CD8-positive, alpha-beta memory T cell (primary cell): ENCODE results near the gene FNDC5. TPM values are rescaled to one million over a fixed set of nuclear protein-coding genes. Genes with fewer than 3 reads are reported as not detected.
A peak's percentile ranks its signal among the peaks of the same experiment; 100 is the strongest.

Source experiments
- CTCF ChIA-PET: fragments of 350-600 bp; sonication (Branson Sonifier 250); formaldehyde crosslinking; loops from one replicate; lab custom pipeline; 2021; ENCODE audit warnings: antibody characterized with exemption; lab: Charles Lee
- POLR2A ChIA-PET: fragments of 350-600 bp; sonication (Branson Sonifier 250); formaldehyde crosslinking; loops from one replicate; lab custom pipeline; 2021; ENCODE audit warnings: antibody characterized with exemption; lab: Charles Lee
- DNase-seq, 5 donors: peaks; one replicate each; pipeline versions ENCODE4 v3.0.0 to v3.0.0-alpha.2; 2020 to 2022; ENCODE audit warnings: mixed read lengths in 1 of 5
- H3K27ac ChIP-seq: one replicate; pipeline ENCODE4 v1.7.0; 2013; ENCODE audit warnings: low read depth, mild to moderate bottlenecking, low read length, moderate library complexity
- H3K27me3 ChIP-seq: 2 replicates; pipeline ENCODE4 v1.7.0; 2013; ENCODE audit warnings: low read length, mild to moderate bottlenecking; ENCODE audit not compliant: insufficient read depth, poor library complexity, severe bottlenecking
- H3K36me3 ChIP-seq: 2 replicates; pipeline ENCODE4 v1.7.0; 2013; ENCODE audit warnings: mild to moderate bottlenecking, low read length, moderate library complexity; ENCODE audit not compliant: insufficient read depth
- H3K4me1 ChIP-seq: 2 replicates; pipeline ENCODE4 v1.7.0; 2013; ENCODE audit warnings: mild to moderate bottlenecking, low read length, moderate library complexity; ENCODE audit not compliant: insufficient read depth
- H3K4me3 ChIP-seq: 2 replicates; pipeline ENCODE4 v1.7.0; 2013; ENCODE audit warnings: mild to moderate bottlenecking, low read length
- H3K9me3 ChIP-seq: 2 replicates; pipeline ENCODE4 v1.7.0; 2013; ENCODE audit warnings: mild to moderate bottlenecking, low read length
- H3K27ac Mint-ChIP-seq, 8 donors: one replicate each; pipeline ENCODE4 v1.8.0; 2020 to 2021; ENCODE audit warnings: mixed read lengths in 8 of 8, mild to moderate bottlenecking in 6 of 8, inconsistent platforms in 3 of 8, moderate library complexity in 3 of 8
- H3K27me3 Mint-ChIP-seq, 2 donors: one replicate each; pipeline ENCODE4 v1.8.0; 2020 to 2021; ENCODE audit warnings: mixed read lengths in 2 of 2, mild to moderate bottlenecking in 1 of 2, moderate library complexity in 1 of 2
- H3K36me3 Mint-ChIP-seq, 3 donors: one replicate each; pipeline ENCODE4 v1.8.0; 2020 to 2021; ENCODE audit warnings: mixed read lengths in 3 of 3, inconsistent platforms in 1 of 3, mild to moderate bottlenecking in 1 of 3
- H3K4me1 Mint-ChIP-seq, 3 donors: one replicate each; pipeline ENCODE4 v1.8.0; 2020 to 2021; ENCODE audit warnings: mixed read lengths in 3 of 3, inconsistent platforms in 1 of 3, mild to moderate bottlenecking in 1 of 3
- H3K4me3 Mint-ChIP-seq, 7 donors: one replicate each; pipeline ENCODE4 v1.8.0; 2020 to 2021; ENCODE audit warnings: mixed read lengths in 7 of 7, mild to moderate bottlenecking in 6 of 7, moderate library complexity in 4 of 7, inconsistent platforms in 2 of 7
- H3K9me3 Mint-ChIP-seq, 5 donors: one replicate each; pipeline ENCODE4 v1.8.0; 2020 to 2022; ENCODE audit warnings: mixed read lengths in 5 of 5, mild to moderate bottlenecking in 3 of 5, moderate library complexity in 2 of 5, inconsistent platforms in 1 of 5
- polyA plus RNA-seq: library from polyadenylated mRNA; unstranded; fragments of 300-500 nt; fragmentation: Illumina TruSeq; gene quantifications from one replicate; pipeline ENCODE4 v1.2.3, GENCODE V29; 2021
- total RNA-seq, 2 experiments: library from RNA; stranded (reverse); gene quantifications; one replicate each; pipeline ENCODE4 v1.2.3, GENCODE V29; 2021

Gene FNDC5
- total and polyA plus RNA-seq, 3 experiments from 2014 or later, result 0.77 TPM; not detected in 2

DNA sequence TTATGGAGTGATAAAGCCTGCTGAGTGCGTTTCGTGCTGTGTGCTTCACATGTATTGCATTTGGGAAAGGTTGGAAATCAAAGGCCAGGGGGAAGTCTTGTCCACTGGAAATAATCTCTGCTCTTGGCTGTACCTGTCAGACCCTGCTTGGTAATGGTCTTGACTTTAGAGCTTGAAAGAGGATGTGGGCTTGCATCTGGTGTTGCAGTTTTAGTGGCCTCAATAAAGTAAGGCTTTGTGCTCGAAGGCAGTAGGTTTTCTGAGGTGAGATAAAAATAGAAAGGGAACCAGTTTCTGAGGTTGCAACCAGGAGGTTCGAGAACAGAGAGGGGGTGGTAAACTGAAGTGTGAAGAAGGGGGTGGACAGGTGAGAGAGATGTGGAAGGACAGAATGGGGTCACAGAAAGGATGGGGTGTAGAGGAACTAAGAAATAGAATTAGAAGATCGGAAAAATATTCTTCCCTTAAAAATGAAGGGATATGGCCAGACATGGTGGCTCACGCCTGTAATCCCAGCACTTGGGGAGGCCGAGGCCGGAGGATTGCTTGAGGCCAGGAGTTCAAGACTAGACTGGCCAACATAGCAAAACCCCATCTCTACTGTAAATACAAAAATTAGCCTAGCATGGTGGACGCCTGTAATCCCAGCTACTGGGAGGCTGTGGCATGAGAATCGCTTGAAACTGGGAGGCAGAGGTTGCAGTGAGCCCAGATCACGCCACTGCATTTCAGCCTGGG lies 51.7 kb downstream of the FNDC5 start:
- peak in 3 of 5 donors; percentile 16 to 59 (median 51) for DNase-seq
- Mint-ChIP-seq H3K9me3 (no peaks in the 10 kb centered on the region), H3K4me1 (peaks cover 59 to 76% (median 71%) of the 10 kb centered on the region in 3 donors), H3K36me3 (peaks cover 0 to 34% (median 1%) of the 10 kb centered on the region in 3 donors), H3K27ac (peak overlapping the region; percentile 66 to 98 (median 79)), H3K27me3 (no peaks in the 10 kb centered on the region), H3K4me3 (peak overlapping the region; percentile 91 to 99 (median 97))
- Histone ChIP-seq H3K4me3 (peak overlapping the region; percentile 98), H3K9me3 (no peaks in the 10 kb centered on the region), H3K4me1 (peaks cover 38% of the 10 kb centered on the region), H3K27me3 (no peaks in the 10 kb centered on the region), H3K27ac (peak overlapping the region; percentile 83), H3K36me3 (no peaks in the 10 kb centered on the region)
- CTCF ChIA-PET, result no interaction called here
- POLR2A ChIA-PET, result interaction anchor here (0.6 to 2.6 kb wide), 5 partner anchors 11 to 308 kb away, joined by 3 to 14 read pairs (median 4); partner anchors contain the start of genes RBBP4 and ZBTB8OS

DNA sequence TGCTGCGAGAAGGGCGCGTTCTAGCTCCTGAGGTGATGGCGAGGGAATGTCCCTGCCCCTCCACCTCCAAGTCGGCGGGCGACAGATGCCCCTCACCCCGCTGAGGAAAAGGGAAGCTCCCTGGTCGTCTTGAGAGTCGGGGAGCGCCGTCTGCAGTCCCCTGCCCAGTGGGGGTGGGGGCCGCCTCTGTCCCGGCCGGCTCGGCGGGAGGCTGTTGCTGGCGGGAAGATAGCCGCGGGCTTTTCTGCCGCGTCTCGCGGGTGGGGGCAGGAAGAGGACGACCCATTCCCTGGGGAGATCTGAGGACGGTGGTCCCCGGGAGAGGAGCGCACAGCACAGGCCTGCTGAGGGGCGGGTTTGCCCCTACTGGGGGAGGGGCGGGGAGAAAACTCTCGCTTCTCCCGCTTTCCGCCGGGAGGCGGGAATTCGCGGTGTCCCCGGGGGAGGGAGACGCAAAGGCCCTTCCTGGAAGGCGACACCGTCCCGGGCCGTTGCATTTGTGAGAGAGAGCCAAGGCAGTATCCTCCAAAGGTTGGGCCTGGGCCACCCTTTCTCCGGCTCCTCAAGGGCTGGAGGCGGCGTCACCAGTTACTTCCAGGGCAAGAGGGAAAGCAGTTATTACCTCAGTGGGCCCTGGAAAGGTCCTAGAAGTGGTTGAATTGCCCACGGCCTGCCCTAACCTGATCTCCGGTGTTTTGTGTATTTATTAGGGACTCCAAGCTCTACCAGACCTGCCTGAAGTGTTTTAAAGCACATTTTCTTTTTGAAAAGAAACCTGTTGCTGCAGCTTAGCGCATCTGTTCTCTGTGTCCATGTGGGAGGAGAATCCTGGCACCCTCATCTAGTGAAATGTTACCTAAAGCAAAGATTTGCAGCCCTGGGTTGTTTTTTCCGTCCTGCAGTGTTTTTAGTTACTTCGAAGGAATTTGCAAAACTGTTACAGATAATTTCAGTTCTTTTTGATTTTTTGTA lies 52.6 kb downstream of the FNDC5 start:
- Mint-ChIP-seq H3K27ac (peak overlapping the region; percentile 73 to 98 (median 92)), H3K9me3 (no peaks in the 10 kb centered on the region), H3K4me3 (peak overlapping the region; percentile 91 to 99 (median 97)), H3K4me1 (peaks cover 63 to 76% (median 73%) of the 10 kb centered on the region in 3 donors), H3K36me3 (peaks cover 0 to 39% (median 6%) of the 10 kb centered on the region in 3 donors), H3K27me3 (no peaks in the 10 kb centered on the region)
- H3K9me3 ChIP-seq, result no peaks in the 10 kb centered on the region
- CTCF ChIA-PET, result interaction anchor here (1.6 kb wide), 1 partner anchor 45 kb away, joined by 5 read pairs; no protein-coding TSS in a partner anchor
- DNase-seq, result peak; percentile 11 to 60 (median 24)
- peak overlapping the region; percentile 83 for H3K27ac ChIP-seq
- peaks cover 46% of the 10 kb centered on the region for H3K4me1 ChIP-seq
- H3K4me3 ChIP-seq, result peak overlapping the region; percentile 98
- H3K36me3 ChIP-seq, result no peaks in the 10 kb centered on the region
- POLR2A ChIA-PET, result interaction anchor here (0.9 to 2.6 kb wide), 6 partner anchors 12 to 363 kb away, joined by 3 to 14 read pairs (median 4); partner anchors contain the start of genes RBBP4 and ZBTB8OS
- H3K27me3 ChIP-seq, result no peaks in the 10 kb centered on the region

DNA sequence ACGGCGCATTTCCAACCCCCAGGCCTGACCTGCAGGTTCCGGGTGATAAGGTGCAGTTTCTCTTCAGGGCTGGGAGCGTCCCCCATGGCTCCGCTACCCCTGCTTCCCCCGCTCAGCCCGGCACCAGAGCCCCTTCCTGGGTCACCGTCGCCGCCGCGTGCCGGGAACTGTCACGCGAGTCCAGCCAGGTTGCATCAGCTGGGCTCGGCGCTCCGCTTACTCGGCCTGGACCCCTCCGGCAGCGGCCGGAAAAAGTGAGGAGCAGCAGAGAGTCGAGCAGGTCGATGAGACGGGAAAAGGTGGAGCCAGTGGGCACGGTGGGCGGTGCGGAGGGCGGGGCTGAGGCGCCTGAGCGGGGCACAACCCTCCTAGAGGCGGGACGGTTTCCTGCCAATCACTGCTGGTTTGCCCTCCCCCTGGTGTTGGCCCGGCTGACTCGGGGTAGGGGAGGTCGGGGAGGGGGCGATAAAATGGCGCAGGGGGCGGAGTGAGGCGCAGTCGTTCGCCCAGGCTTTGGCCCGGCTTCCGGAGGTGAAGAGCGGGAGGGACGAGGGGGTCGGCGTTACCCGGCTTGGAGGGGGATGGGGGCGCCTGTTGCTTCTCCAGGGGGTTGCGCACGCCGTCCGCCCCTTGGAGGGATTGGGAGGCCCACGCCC lies 53.4 kb downstream of the FNDC5 start, which contains the start of the genes S100PBP and YARS1:
S100PBP (plus strand) TSS at position 495 of the 656 bp plus-strand sequence. CDS start 8,447 bp downstream, outside the sequence.
YARS1 (minus strand) TSS at position 200 of the 656 bp plus-strand sequence; CDS start at position 86, 114 bp downstream.
- Histone ChIP-seq H3K36me3 (no peaks in the 10 kb centered on the region), H3K4me1 (peaks cover 51% of the 10 kb centered on the region), H3K27me3 (no peaks in the 10 kb centered on the region), H3K4me3 (peak within 1 kb of the TSS; percentile 98), H3K27ac (peak within 1 kb of the TSS; percentile 93), H3K9me3 (no peaks in the 10 kb centered on the region)
- peak within 1 kb of the TSS; percentile 73 to 98 (median 92) for H3K27ac Mint-ChIP-seq
- no peaks in the 10 kb centered on the region for H3K9me3 Mint-ChIP-seq
- peaks cover 64 to 76% (median 74%) of the 10 kb centered on the region in 3 donors for H3K4me1 Mint-ChIP-seq
- peak within 1 kb of the TSS; percentile 91 to 99 (median 97) for H3K4me3 Mint-ChIP-seq
- CTCF ChIA-PET, result interaction anchor here (1.6 kb wide), 1 partner anchor 44 kb away, joined by 5 read pairs; no protein-coding TSS in a partner anchor
- peak; percentile 98 to 100 (median 99) for DNase-seq
- POLR2A ChIA-PET, result interaction anchor here (1.0 to 2.6 kb wide), 4 partner anchors 18 to 364 kb away, joined by 4 to 14 read pairs (median 4); partner anchors contain the start of genes RBBP4 and ZBTB8OS
- peaks cover 0 to 42% (median 6%) of the 10 kb centered on the region in 3 donors for H3K36me3 Mint-ChIP-seq
- H3K27me3 Mint-ChIP-seq, result no peaks in the 10 kb centered on the region

DNA sequence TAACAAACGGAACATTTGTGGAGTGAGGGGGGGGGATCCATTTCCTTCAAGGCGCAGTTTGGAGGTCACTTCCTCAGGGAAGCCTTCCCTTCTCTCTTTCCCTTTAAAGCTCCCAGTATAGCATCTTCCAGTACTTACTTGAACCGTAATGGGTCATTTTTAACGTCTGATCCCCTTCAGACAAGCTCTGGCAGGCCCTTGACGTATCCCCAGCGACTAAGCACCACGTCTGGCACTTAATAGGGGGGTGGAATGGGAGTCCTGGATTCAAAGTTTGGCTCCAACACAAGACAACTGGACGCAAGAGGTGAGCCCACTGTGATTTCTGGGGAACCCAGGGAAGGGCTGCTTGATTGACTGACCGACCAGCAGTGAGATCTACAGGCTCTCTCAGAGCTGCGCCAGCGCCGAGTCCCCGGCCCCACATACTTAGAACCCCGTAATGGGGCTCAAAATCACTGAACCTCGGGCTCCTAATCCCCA lies 54.0 kb downstream of the FNDC5 start:
- CTCF ChIA-PET, result interaction anchor here (1.6 kb wide), 1 partner anchor 44 kb away, joined by 5 read pairs; no protein-coding TSS in a partner anchor
- POLR2A ChIA-PET, result interaction anchor here (1.5 to 2.6 kb wide), 2 partner anchors 18 to 166 kb away, joined by 5 to 14 read pairs; partner anchors contain the start of genes RBBP4 and ZBTB8OS

DNA sequence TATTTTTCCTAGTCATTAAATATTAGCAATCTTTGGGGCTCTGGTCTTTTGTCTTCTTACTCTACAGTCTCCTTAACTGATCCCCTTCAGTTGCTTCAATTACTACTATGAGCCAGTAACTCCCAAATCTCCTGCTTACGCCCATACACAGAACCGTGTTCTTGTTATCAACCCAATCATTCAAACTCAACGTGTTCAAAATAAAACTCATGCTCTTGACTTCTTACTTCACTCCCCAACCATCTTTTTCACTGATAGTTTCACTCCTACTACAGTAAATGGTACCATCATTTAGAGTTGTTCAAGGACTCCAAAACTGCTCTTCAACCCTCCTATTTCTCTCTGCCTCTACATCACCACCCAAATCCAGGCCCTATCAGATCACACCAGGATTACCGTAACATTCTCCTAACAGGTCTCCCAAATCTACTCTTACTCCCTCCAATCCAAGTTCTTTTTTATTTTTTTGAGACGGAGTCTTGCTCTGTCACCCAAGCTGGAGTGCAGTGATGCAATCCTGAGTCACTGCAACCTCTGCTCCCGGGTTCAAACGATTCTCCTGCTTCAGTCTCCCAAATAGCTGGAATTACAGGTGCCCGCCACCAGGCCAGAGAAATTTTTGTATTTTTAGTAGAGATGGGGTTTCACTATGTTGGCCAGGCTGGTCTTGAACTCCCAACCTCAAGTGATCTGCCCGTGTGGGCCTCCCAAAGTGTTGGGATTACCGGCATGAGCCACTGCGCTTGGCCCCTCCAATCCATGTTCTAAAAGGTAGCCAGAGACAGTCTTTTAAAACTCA lies 56.6 kb downstream of the FNDC5 start:
- Histone ChIP-seq H3K36me3 (peaks cover 16% of the 10 kb centered on the region), H3K4me1 (peaks cover 46% of the 10 kb centered on the region), H3K27ac (peak overlapping the region; percentile 27), H3K4me3 (no peak overlapping the region), H3K27me3 (no peaks in the 10 kb centered on the region), H3K9me3 (no peaks in the 10 kb centered on the region)
- Mint-ChIP-seq H3K27ac (peak overlapping the region in 5 of 8 donors; percentile 9 to 76 (median 36)), H3K27me3 (no peaks in the 10 kb centered on the region), H3K4me3 (peak overlapping the region; percentile 40 to 98 (median 91)), H3K4me1 (peaks cover 65 to 77% (median 73%) of the 10 kb centered on the region in 3 donors), H3K36me3 (peaks cover 0 to 68% (median 17%) of the 10 kb centered on the region in 3 donors), H3K9me3 (no peaks in the 10 kb centered on the region)
- DNase-seq, result no peak
- ChIA-PET CTCF (interaction anchor here (1.3 kb wide), 1 partner anchor 101 kb away, joined by 4 read pairs; no protein-coding TSS in a partner anchor), POLR2A (no interaction called here)

More for the DNA sequence above, 54.0 kb downstream of the FNDC5 start:
- no peaks in the 10 kb centered on the region for H3K27me3 Mint-ChIP-seq
- H3K4me1 ChIP-seq, result peaks cover 55% of the 10 kb centered on the region
- peak overlapping the region; percentile 93 for H3K27ac ChIP-seq
- peaks cover 66 to 76% (median 75%) of the 10 kb centered on the region in 3 donors for H3K4me1 Mint-ChIP-seq
- no peak for DNase-seq
- no peaks in the 10 kb centered on the region for H3K36me3 ChIP-seq
- H3K27me3 ChIP-seq, result no peaks in the 10 kb centered on the region
- H3K4me3 Mint-ChIP-seq, result peak overlapping the region; percentile 91 to 99 (median 97)
- H3K36me3 Mint-ChIP-seq, result peaks cover 0 to 44% (median 6%) of the 10 kb centered on the region in 3 donors
- H3K4me3 ChIP-seq, result peak overlapping the region; percentile 98
- H3K9me3 Mint-ChIP-seq, result no peaks in the 10 kb centered on the region
- peak overlapping the region; percentile 73 to 98 (median 92) for H3K27ac Mint-ChIP-seq
- H3K9me3 ChIP-seq, result no peaks in the 10 kb centered on the region
